NCI-H748 (cell line): ENCODE results near the gene TPGS2.
"Not testable (repeated sequence)": the region's sequence is repeated elsewhere in the genome, so short reads cannot be mapped to it uniquely, and the experiment has no call there.

Experiments
- DNase-seq: peaks from one replicate; lab custom pipeline; 2025; ENCODE audit not compliant: unreplicated experiment; lab: John Stamatoyannopoulos, UW

Gene TPGS2

DNA sequence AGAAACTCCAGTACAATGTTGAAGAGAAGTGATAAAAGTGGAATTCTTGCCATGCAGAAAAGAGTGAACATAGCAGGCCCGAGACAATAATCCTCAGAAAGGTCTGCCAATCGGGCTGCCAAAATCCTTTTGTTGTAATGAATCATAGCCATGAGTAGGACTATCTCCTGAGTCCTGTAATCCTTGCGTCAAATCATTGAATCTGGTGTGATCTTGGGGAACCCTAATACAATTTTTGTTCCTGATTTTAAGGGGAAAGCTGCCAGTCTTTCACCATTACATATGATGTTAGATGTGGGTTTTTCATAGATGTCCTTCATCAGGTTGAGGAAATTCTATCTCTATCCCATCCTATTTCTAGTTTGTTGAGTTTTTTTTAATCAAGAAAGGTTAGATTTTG, 2.2 kb downstream of the TPGS2 start:
- DNase-seq: no peak

DNA sequence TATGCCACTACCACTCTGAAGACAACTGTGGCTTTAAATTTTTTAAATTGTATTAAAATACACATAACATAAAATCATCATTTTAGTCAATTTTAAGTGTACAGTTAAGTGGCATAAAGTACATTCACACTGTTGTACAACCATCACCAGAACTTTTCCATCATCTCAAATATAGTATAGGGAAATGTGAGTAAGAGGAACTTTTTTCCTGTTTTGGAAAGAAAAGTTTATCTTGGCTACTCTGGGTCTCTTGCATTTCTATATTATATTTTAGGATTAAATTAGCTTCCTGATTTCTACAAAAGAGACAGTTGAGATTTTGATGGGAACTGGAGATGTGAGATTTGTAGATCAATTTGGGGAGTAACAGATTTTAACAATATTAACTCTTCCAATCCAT, 3.3 kb downstream of the TPGS2 start:
- DNase-seq: no peak

DNA sequence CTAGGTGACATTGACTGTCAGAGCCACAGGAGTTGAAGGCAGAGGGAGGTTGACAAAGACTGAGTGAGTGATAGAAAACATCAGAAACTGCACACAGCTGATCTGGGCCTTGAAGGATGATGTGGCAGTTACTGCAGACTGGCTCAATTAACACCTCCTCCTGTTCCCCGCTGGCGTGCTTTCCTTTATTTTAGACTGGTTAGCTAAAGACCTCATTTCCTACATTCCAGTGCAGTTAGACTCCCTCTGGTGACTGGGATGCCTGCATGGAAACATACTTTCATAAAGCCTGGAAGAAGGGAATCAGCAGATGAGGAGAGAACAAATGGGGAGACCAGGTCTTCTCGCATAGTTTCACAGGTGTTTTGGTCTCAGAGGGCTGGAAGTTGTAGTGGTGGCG, 7.1 kb downstream of the TPGS2 start:
- no peak for DNase-seq

DNA sequence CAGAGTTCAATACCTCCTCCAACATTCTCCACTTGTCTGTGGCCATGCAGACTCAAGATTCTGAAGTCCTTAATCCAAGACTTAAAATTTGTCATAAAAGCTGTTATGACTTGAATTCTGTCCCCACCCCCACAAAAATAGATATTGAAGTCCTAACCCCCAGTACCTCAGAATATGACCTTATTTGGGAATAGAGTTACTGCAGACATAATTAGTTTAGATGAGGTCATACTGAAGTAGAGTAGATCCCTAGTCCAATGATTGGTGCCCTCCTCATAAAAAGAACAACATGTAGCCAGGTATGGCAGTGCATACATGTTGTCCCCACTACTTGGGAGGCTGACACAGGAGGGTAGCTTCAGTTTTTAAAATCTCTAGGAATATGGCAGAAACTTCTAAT, 9.2 kb downstream of the TPGS2 start:
- DNase-seq: no peak

DNA sequence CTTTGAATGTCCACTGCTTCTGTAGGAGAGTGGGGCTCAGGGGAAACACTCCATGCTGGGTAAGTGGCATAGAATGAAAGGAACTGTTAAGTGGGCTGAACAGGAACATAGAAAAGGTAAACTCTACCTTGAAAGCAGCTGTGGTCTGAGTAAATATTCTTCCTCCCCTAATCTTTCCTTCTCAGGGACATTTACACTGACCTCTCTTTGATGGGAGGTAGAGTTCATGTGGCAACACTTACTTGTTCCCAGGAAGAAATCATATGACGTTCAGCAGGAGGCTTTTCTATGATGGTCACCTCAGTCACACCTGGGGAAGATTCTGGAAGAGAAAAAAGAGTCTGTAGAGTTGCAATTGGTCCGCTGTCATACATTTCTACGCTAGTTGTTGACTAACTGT, 10.2 kb downstream of the TPGS2 start:
- no peak for DNase-seq

DNA sequence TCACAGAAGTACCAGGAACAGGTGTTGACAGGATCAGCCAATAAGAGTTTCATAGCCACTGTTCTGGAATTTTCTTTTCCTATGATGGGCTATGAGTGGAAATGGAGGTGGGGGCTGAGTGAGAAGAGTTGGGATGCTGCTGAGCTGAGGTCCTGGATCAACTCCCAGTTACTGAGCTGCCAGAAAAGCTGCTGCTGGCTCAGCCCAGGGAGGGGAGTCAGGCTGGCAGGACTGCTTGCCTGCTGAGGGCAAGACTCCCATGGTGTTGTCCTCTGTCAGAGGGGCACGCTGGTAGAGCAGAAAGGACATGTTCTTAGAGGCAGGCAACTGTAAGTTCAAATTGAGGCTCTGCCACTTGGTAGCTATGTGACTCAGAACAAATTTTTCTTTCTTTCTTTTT, 11.8 kb downstream of the TPGS2 start:
- no peak for DNase-seq

DNA sequence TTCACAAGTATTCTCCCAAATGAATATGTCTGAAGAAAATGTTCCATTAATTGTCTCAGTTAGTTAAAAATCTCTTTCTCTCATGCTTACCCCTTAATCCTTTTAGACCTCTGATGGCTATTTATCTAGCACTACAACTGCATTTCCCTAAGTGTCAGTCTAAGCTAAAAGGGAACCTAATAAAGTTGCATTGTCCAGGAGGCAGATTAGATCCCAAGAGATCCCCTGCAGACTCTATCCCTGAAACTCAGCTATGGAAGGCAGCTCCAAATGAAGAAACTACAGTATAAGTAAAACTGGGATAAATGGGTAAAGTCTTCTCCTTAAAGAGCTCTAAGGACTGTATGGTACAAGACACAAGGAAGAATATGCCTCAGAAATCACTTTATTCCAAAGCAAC, 12.7 kb downstream of the TPGS2 start:
- not testable (repeated sequence) for DNase-seq

DNA sequence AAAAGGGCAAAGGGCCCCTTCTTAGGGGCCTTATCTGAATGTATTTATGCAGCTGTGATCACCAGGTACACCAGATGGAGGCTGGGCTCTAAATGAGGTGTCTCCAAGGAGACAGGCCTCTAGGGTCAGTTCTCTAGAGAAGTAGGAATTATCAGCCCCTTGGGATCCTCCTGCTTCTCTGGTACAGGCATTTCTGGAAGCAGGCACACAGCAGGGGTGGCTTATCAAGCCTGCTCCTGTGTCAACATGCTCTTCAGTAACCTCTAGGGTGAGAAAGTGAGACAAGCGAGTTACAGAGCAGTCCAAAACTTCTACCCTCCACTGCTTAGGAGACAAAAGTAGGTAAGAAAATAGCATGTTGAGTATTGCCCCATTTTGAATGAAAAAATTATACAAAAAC, 13.8 kb downstream of the TPGS2 start:
- DNase-seq: no peak

DNA sequence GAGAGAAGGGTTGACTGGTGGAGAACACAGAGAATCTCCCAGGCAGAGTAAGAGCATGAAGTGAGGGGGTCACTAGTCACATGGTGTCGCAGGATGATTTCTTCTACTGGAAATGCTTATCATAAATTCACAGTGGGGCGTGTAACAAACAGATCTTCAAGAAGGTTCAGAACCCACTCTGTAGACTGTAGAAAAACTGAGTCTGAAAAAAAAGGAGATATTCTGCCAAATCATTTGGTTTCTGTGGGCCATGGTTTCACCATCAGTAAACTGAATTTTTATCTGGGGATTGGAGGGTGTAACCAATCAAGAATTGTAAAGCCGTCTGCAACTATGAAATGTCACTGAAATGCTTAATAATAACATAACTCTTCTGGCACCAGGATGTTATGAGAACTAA, 15.0 kb downstream of the TPGS2 start:
- DNase-seq: no peak

DNA sequence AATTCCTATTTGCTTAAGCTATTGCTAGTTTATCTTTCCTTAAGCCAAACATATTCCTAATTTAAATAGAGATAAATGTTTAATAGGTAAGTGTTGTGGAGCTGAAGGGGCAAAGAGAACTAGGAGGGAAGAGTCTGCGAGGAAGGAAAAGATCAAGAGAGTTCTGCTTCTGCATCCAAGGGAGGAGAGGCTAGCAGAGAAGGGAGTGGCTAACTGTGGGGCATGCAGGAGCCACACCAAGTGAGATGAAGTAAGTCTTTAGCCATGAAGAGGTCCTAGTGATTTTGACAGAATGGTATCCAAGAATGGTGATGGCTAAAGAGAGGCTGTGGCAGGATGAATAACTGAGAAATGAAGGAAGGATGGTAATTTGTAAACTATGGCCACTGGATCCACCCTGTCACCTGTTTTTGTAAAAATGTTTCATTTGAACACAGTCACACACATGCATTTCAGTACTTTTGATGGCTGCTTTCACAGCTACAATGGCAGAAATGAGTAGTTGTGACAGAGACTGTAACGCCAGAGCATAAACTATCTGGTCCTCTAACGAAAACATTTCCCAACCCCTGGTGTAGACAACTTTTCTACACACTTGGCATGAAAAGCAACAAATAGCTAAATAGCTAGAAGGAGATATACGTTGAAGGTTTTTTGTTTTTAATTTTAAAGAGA, 15.6 kb downstream of the TPGS2 start:
- DNase-seq: no peak

DNA sequence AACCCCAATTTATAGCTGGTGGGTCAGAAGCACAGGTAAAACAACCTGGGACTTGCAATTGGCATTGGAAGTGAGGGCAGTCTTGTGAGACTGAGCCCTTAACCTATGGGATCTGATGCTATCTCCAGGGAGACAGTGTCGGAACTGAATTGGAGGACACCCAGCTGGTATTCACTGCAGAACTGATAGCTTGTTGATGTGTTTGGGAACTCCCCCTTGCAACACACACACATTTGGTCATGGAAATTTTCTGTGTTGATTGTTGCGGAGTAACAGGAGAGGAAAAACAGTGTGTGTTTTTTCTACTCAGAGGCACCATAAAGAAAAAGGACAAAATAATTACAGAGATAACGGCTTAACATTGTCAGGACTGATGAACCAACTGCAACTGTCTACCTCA, 16.1 kb downstream of the TPGS2 start:
- no peak for DNase-seq

DNA sequence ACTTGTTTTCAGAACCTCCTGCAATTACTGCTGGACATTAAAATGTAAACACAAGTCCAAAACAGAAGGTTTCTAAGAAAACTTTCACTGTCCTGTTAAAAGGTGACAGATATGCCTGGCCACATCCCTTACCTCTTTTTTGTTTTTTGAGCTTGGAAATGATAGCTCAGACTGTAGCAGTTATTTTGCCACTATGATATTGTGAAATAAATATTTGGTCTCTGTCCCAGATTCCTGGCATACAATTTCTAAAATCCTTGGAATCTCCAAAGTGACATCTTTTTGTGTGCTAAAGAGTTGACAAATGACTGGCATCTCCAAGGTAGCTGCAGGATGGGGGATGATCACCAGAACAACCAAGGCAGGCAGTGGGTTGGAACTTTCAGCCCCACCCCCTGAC, 16.8 kb downstream of the TPGS2 start:
- no peak for DNase-seq

DNA sequence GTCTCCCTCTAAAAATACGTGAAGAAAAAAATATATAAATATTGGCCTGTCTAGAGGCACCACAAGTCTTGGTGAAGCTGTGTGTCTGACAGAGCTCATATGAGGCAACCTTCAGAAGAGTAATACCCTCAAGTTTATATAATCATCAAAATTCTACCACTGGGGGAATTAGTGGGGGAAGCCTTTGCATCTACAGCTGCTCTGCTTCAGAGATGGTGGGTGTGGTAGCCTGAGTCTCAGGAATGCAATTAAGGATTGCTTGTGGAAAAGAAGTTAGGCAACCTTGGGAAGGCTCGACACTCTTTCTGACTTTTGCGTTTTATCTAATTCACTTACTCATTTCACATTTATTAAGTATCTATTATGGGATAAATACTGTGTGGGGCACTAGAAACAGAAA, 17.4 kb downstream of the TPGS2 start:
- no peak for DNase-seq

DNA sequence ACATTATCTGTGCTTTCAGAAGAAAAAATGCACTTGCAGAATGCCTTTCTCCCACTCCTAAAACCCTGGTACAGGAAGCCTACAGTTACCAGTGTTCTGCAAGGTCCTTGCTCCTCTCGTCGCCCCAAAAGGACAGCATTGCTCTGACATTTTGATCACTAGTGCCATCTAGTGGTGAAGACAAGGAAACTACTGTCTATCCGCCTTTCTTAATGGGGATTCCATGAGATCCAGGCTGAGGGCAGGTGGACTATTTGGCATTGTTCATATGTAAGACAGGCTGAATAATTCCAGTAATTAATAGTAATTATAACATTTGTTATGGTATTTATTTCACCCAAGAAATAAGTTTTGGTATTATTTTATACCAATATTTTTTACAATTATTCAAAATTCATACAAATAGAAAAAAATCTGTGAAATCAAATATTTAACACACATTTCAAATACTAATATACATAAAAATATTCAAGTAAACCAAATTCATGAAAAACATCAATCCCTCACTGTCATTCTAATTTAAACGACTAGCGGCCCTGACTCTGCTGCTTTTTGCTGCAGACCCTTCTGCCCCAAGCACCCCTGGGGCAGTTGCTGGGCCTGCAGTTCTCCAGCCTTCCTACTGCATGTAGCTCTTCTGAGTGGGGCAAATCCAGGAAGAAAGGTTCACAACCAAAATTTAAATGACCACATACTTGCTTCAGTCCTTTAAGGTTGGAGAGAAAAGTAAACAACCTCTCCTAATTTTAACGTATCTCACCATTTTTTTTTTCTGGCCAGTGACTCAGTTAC, 19.0 kb downstream of the TPGS2 start:
- DNase-seq: peak; percentile 76

DNA sequence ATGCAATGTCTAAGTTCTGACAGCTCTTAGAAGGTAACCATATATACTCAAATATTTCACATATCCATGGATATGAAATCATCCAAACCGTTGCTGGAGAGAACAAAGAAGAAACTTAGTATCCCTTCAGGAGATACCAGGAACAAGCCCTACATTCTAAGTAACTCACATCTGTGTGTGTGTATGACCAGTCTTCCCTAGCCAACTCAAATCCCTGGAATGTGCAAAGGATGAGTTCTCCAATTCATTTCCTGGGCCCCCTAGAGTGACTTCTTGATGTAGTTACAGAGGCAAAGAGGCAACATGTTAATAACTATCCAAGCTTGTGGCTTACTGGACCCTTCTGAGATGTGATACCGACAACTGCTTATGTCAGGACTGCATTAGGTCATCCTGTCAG, 20.1 kb downstream of the TPGS2 start:
- no peak for DNase-seq

DNA sequence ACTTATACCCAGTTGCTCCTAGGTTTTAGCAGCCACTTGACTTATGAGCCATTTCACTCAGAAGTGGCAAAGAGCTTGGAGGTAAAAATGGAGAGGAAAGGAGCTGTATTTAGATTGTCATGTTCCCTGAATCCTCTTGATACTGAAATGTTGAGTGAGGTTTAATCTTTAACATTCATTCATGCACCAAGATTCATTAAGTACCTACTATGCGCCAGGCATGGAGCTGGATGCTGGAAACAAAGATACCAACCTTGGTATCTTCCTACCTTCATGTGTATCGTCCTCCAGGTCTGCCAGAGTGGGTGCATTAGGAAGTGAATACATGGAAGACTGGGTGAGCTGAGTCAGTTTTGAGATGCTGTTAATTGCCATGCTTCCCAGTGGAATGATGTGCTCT, 23.7 kb downstream of the TPGS2 start:
- DNase-seq: no peak

DNA sequence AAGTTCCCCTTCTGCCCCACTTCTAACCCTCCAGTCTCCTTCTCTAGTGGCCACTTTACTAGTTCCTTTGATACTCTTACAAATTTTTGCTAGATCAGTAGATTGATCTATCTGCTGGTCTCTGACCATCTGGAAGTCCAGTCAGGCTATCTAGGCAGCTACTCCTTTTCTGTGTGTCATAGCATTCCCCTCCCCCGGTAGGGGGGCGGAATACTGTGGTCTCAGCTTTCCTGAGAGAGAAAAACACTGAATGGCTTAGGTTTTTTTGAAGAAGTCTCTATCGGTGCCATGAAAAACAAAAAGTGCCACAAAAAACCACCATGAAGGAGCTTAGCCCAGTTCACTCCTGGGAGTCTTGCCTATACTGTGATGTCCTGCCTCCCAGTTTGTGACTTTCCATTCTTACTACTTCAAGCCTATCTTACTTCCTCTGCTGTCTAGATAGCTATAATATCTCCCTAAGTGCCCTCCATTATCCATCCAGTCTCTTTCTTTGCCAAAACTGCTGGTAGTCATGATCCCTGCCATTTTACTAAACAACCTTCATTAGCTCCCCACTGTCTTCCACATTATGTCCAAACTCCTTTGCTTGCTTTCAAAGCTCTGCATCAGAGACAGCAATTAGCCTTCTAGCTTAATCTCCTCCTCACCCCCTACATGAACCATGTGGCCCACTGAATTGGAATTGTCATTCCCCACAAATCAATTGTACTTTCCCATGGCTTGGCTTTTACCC, 29.9 kb downstream of the TPGS2 start:
- no peak for DNase-seq

DNA sequence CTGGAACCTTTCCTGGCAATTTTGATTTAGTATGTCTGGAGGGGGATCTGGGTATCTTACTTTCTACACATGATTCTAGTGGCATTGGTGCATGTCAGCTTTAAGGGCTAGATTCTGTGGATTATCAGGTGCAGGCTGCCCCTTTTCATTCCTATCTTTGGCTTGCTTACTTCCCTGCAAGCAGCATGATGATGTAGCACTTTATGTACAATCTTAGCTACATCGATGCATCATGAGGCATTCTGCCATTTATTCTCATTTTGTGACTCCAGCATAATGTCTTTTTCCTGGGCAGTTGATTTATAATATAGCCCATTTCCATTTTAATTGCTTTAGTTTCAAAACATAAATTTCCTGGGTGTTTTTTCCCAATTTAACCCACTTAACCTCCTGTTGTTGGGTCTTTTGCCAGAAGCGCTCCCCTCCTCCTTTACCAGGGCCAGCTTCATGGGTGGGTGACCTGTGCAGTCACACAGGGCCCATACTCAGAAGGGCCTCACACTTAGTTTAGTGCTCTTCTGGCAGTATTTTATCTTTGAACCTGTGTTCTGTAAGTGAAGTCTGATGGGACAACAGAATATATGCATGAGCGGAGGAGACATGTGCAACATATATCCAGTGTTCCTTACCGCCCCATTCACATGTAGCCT, 36.0 kb downstream of the TPGS2 start:
- no peak for DNase-seq

DNA sequence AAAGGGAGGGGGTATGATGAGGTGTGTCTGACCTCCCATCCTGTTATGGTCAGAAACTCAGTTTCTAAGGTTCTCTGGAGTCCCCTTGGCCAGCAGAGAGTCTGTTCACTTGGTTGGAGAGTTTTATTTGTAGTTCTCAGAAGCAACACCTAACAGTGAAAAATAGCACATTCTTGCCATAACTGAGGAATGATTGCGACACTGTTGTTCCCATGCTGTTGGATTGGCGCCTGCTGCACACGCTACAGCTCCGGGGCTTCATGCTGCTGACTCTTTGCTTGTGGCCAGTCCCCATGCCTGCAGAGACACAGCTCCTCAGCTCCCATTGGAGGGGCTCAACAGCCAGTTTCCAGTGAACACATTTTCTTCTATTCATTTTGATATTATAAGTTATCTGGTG, 42.1 kb downstream of the TPGS2 start:
- no peak for DNase-seq

DNA sequence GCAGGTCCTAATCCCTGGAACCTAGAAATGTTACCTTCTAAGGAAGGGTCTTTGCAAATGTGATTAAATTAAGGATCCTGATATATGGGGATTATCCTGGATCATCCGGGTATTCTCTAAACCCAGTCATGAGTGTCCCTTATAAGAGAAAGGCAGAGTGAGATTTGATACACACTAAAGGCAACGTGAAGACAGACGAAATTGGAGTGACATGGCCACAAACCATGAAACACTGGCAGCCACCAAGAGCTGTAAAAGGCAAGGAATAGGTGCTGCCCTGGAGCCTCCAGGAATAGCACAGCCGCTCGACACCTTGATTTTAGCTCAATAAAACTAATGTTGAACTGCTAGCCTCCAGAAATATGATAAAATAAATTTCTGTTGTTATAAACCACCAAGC, 45.0 kb downstream of the TPGS2 start:
- DNase-seq: no peak

DNA sequence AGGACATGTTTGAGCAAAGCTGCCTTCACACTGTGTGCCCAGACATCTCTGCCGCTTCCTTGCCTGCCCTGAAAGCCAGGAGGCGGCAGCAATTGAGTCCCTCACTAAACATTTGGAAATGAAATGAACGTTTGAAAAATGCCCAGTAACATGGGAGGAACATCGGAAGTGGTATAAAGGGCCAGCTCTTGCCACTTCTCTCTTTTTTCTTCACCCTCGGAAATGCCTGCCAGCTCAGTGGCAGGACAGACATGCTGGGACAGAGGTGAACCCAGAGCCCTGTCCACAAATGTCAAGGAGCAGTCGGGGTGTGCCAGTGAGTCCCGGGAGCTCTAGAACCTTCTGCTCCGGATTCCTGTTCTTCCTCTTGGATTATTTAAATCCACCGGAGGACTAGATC, 46.1 kb downstream of the TPGS2 start:
- no peak for DNase-seq

DNA sequence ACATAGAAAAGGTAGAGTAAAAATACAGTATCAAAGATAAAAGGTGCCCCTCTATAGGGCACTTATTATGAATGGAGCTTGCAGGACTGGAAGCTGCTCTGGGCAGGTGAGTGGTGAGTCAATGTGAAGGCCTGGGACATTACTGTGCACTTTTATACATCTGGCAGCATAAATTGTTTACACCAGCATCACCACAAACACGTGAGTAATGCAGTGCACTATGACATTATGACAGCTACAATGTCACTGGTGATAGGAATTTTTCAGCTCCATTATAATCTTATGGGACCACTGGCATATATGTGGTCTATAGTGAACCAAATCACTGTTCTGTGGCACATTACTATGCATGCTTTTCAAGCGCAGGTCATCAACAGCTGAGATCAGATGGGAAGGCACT, 48.1 kb downstream of the TPGS2 start:
- no peak for DNase-seq
